Endodermal cell (in vitro differentiated cells): Measurements from ENCODE around the gene LDLRAD2. TPM values are rescaled to one million over a fixed set of nuclear protein-coding genes. Genes with fewer than 3 reads are reported as not detected.

Experiments used
- DNase-seq: peaks from one replicate; pipeline ENCODE4 v3.0.0-alpha.2; 2017
- H3K27ac ChIP-seq: 2 replicates; pipeline ENCODE4 v1.5.1; 2013; ENCODE audit warnings: mild to moderate bottlenecking, low read depth, low read length, moderate library complexity
- H3K27me3 ChIP-seq: 2 replicates; pipeline ENCODE4 v1.6.1; 2013; ENCODE audit warnings: mild to moderate bottlenecking, low read length, moderate library complexity; ENCODE audit not compliant: insufficient read depth, control insufficient read depth, poor library complexity, severe bottlenecking
- H3K36me3 ChIP-seq: 2 replicates; pipeline ENCODE4 v1.7.0; 2013; ENCODE audit warnings: mild to moderate bottlenecking, low read length, moderate library complexity; ENCODE audit not compliant: control insufficient read depth, insufficient read depth
- H3K4me1 ChIP-seq: one replicate; pipeline ENCODE4 v1.7.0; 2013; ENCODE audit warnings: low read length; ENCODE audit not compliant: control insufficient read depth, insufficient read depth
- H3K4me3 ChIP-seq: 2 replicates; pipeline ENCODE4 v1.5.1; 2013; ENCODE audit warnings: mild to moderate bottlenecking, low read length, moderate library complexity
- H3K9ac ChIP-seq: 2 replicates; pipeline ENCODE4 v1.6.1; 2013; ENCODE audit warnings: mild to moderate bottlenecking, low read length, moderate library complexity; ENCODE audit not compliant: poor library complexity, severe bottlenecking; ENCODE audit errors: extremely low read depth
- H3K9me3 ChIP-seq: 2 replicates; pipeline ENCODE4 v1.6.1; 2013; ENCODE audit warnings: mild to moderate bottlenecking, low read length, moderate library complexity; ENCODE audit not compliant: control insufficient read depth
- H3K27ac Mint-ChIP-seq: 2 replicates; pipeline ENCODE4 v1.8.0; 2020; ENCODE audit warnings: mixed read lengths
- H3K27me3 Mint-ChIP-seq: 2 replicates; pipeline ENCODE4 v1.8.0; 2021; ENCODE audit warnings: mild to moderate bottlenecking, mixed read lengths; ENCODE audit not compliant: insufficient read depth
- H3K36me3 Mint-ChIP-seq: 2 replicates; pipeline ENCODE4 v1.8.0; 2020; ENCODE audit warnings: low read depth, mixed read lengths
- H3K4me1 Mint-ChIP-seq: 2 replicates; pipeline ENCODE4 v1.8.0; 2020; ENCODE audit warnings: mixed read lengths
- H3K4me3 Mint-ChIP-seq: 2 replicates; pipeline ENCODE4 v1.8.0; 2020; ENCODE audit warnings: mild to moderate bottlenecking, moderate library complexity, mixed read lengths
- H3K9me3 Mint-ChIP-seq: 2 replicates; pipeline ENCODE4 v1.8.0; 2020; ENCODE audit warnings: mild to moderate bottlenecking, mixed read lengths
- WGBS, 2 experiments: methylation state at CpG; one replicate each; pipeline versions ENCODE4 v1.1.5 to v1.1.7; 2013; ENCODE audit warnings: missing lambda C conversion rate in 2 of 2, mixed read lengths in 1 of 2; ENCODE audit not compliant: insufficient coverage in 1 of 2, insufficient read length in 1 of 2; 5-methylcytosine and 5-hydroxymethylcytosine counted together
- total RNA-seq, 2 donors: library from RNA; stranded (reverse); fragmentation: NEBNext Ultra II Directional in 1 of 2; extraction: Animal tissue kit (Norgen Biotek cat#: 25700) in 1 of 2; gene quantifications; 2 replicates in 1 of 2; 3 replicates in 1 of 2; pipeline ENCODE4 v1.2.1, GENCODE V29; 2021
- TF ChIP-seq, protein P1 (sequence below): fragments of 200-600 bp; sonication (generic); conservative IDR thresholded peaks from 2 replicates; pipeline ENCODE4 v1.5.0; 2021; ENCODE audit warnings: antibody characterized with exemption, mild to moderate bottlenecking

LDLRAD2 gene
- total RNA-seq, 2 donors from 2014 or later: 0.58 to 0.88 TPM

DNA sequence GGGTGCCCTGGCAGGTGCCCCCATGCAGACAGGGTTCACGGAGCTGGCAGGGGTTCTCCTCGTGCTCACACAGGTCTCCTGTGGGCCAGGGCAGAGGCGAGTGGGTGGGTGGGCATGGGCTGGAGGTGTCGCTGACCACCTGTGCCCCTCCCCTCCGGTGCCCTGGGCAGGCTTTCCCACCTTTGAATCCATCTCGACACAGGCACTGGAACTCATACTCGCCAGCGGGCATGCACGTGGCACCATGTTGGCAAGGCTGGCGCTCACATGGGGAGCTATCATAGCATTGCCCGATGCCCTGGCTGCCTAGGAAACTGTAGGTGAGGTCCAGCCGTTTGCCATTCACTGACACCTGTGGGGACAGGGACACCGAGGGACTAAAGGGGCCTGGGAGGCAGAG, 16.0 kb downstream of the LDLRAD2 start:
- no peak overlapping the region for H3K9ac ChIP-seq
- Mint-ChIP-seq H3K27ac (no peak overlapping the region), H3K27me3 (no peaks in the 10 kb centered on the region), H3K4me3 (no peak overlapping the region), H3K36me3 (peaks cover 59% of the 10 kb centered on the region), H3K4me1 (no peaks in the 10 kb centered on the region), H3K9me3 (no peaks in the 10 kb centered on the region)
- H3K4me3 ChIP-seq: no peak overlapping the region
- H3K4me1 ChIP-seq: no peaks in the 10 kb centered on the region
- TF ChIP-seq, protein P1, sequence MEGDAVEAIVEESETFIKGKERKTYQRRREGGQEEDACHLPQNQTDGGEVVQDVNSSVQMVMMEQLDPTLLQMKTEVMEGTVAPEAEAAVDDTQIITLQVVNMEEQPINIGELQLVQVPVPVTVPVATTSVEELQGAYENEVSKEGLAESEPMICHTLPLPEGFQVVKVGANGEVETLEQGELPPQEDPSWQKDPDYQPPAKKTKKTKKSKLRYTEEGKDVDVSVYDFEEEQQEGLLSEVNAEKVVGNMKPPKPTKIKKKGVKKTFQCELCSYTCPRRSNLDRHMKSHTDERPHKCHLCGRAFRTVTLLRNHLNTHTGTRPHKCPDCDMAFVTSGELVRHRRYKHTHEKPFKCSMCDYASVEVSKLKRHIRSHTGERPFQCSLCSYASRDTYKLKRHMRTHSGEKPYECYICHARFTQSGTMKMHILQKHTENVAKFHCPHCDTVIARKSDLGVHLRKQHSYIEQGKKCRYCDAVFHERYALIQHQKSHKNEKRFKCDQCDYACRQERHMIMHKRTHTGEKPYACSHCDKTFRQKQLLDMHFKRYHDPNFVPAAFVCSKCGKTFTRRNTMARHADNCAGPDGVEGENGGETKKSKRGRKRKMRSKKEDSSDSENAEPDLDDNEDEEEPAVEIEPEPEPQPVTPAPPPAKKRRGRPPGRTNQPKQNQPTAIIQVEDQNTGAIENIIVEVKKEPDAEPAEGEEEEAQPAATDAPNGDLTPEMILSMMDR: no peak
- H3K27me3 ChIP-seq: no peaks in the 10 kb centered on the region
- H3K9me3 ChIP-seq: no peaks in the 10 kb centered on the region
- H3K27ac ChIP-seq: no peak overlapping the region
- no peak for DNase-seq
- WGBS, 2 experiments: 95 to 97% methylated on average over 9 to 13 of the region's 13 CpGs
- peaks cover 63% of the 10 kb centered on the region for H3K36me3 ChIP-seq

DNA sequence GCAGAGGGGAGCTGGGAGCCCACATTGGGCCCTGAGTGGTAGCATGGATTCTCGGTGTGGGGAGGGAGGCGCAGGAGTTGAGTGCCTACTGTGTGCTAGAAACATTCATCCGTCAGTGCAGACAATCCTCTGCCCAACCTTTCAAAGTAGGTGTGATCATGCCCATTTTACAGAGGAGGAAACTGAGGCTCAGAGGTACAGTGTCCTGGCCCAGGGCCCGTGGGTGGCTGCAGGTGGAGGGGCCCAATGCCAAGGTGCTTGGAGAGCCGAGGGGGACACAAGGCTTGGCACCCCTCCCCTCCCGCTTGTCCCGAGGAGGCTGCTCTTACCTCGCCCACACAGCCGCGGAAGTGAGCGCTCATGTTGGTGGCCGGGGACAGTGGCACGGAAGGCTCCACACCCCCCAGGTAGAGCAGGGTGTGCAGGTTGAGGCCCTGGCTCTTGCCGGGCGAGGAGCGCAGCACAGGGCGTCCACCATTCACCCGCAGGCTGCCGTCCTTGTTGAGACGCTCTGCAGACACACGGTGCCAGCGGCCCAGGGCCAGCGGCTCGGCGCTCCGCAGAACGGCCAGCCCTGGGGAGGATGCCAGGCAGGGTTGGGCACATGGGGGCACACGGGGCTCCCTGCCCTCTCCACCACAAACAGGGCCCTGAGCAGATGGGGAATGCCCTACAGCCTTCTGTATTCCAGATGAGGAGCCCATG, 16.6 kb downstream of the LDLRAD2 start:
- H3K9ac ChIP-seq: no peak overlapping the region
- 94 to 95% methylated on average over 13 to 28 of the region's 28 CpGs for WGBS, 2 experiments
- no peak overlapping the region for H3K4me3 ChIP-seq
- no peak overlapping the region for H3K27ac Mint-ChIP-seq
- no peaks in the 10 kb centered on the region for H3K9me3 ChIP-seq
- TF ChIP-seq, protein P1: no peak
- H3K36me3 ChIP-seq: peaks cover 68% of the 10 kb centered on the region
- peaks cover 63% of the 10 kb centered on the region for H3K36me3 Mint-ChIP-seq
- no peak overlapping the region for H3K27ac ChIP-seq
- H3K4me3 Mint-ChIP-seq: no peak overlapping the region
- H3K4me1 ChIP-seq: no peaks in the 10 kb centered on the region
- DNase-seq: no peak
- no peaks in the 10 kb centered on the region for H3K27me3 Mint-ChIP-seq
- peaks cover under 1% of the 10 kb centered on the region for H3K9me3 Mint-ChIP-seq
- H3K4me1 Mint-ChIP-seq: no peaks in the 10 kb centered on the region
- H3K27me3 ChIP-seq: no peaks in the 10 kb centered on the region

DNA sequence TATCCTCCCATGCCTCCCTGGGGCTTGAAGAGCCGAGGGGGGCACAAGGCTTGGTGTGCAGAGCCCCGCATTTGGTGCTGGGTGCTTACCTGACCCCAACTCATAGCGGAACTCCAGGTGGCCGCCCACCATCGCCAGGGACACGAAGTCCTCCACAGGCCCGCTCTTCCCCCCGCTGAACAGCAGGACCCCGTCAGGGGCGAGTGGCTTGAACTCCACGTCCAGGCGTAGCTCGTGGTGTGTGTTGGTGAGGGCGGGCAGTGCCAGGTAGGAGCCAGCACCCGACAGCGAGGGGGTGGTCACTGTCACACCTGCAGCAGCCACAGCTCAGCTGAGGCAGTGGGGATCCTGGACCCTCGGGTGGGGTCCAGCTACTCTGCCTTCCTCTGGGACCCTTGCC, 17.2 kb downstream of the LDLRAD2 start:
- peaks cover 7% of the 10 kb centered on the region for H3K9me3 Mint-ChIP-seq
- no peaks in the 10 kb centered on the region for H3K27me3 Mint-ChIP-seq
- no peak overlapping the region for H3K4me3 Mint-ChIP-seq
- H3K9ac ChIP-seq: no peak overlapping the region
- TF ChIP-seq, protein P1: no peak
- H3K27me3 ChIP-seq: no peaks in the 10 kb centered on the region
- peaks cover 68% of the 10 kb centered on the region for H3K36me3 ChIP-seq
- H3K27ac Mint-ChIP-seq: no peak overlapping the region
- no peak for DNase-seq
- no peak overlapping the region for H3K4me3 ChIP-seq
- no peaks in the 10 kb centered on the region for H3K4me1 Mint-ChIP-seq
- peaks cover 4% of the 10 kb centered on the region for H3K9me3 ChIP-seq
- H3K4me1 ChIP-seq: no peaks in the 10 kb centered on the region
- H3K36me3 Mint-ChIP-seq: peaks cover 66% of the 10 kb centered on the region
- 92 to 94% methylated on average over 16 to 17 of the region's 17 CpGs for WGBS, 2 experiments
- no peak overlapping the region for H3K27ac ChIP-seq
